ENCODE measurements around the gene FOXN4. TPM values are rescaled to one million over a fixed set of nuclear protein-coding genes. Genes with fewer than 3 reads are reported as not detected.

Gene FOXN4
- total and polyA plus RNA-seq, 2 experiments from 2014 or later: 0.15 to 2.5 TPM

DNA sequence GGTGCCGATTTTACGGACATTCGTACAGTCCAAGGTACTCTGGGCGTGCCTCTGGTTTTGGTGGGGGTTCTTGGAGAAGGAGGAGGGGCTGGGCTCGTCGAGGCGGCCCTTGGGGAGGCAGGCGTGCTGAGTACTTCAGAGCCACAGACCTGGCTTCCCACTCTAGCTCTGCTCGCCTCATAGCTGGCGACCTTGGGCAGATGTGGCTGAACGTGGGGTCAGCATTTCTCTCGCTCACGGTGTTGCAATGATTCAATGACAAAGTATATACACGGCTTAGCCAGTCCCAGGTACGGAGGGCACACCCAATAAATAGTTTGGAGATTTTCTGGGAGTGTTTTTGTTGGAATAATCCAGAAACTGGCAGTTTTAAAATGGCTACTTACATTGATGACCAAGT lies 75.1 kb downstream of the FOXN4 start:
- Histone ChIP-seq H3K9me3 (ENCODE audit: low read depth) (no peaks in the 10 kb centered on the region), H3K27ac (no peak overlapping the region), H3K4me1 (ENCODE audit: low read depth) (no peaks in the 10 kb centered on the region), H3K36me3 (peaks cover 82% of the 10 kb centered on the region), H3K27me3 (no peaks in the 10 kb centered on the region), H3K4me3 (no peak overlapping the region)
- TF ChIP-seq, protein P1, sequence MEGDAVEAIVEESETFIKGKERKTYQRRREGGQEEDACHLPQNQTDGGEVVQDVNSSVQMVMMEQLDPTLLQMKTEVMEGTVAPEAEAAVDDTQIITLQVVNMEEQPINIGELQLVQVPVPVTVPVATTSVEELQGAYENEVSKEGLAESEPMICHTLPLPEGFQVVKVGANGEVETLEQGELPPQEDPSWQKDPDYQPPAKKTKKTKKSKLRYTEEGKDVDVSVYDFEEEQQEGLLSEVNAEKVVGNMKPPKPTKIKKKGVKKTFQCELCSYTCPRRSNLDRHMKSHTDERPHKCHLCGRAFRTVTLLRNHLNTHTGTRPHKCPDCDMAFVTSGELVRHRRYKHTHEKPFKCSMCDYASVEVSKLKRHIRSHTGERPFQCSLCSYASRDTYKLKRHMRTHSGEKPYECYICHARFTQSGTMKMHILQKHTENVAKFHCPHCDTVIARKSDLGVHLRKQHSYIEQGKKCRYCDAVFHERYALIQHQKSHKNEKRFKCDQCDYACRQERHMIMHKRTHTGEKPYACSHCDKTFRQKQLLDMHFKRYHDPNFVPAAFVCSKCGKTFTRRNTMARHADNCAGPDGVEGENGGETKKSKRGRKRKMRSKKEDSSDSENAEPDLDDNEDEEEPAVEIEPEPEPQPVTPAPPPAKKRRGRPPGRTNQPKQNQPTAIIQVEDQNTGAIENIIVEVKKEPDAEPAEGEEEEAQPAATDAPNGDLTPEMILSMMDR (IDR thresholded peaks at IDR 0.05; ENCODE audit: low read depth, low read length): no peak
- no peak for DNase-seq (ENCODE audit: low read depth in 1 of 2, low spot score in 1 of 2)

GRCh38 chr12:109232731-109233130 lies 76.4 kb downstream of the FOXN4 start:
- Histone ChIP-seq H3K27me3 (no peaks in the 10 kb centered on the region), H3K9me3 (ENCODE audit: low read depth) (no peaks in the 10 kb centered on the region), H3K4me3 (no peak overlapping the region), H3K27ac (no peak overlapping the region), H3K4me1 (ENCODE audit: low read depth) (no peaks in the 10 kb centered on the region), H3K36me3 (peaks cover 78% of the 10 kb centered on the region)
- TF ChIP-seq, protein P1 (IDR thresholded peaks at IDR 0.05; ENCODE audit: low read depth, low read length): no peak
- DNase-seq (ENCODE audit: low read depth in 1 of 2, low spot score in 1 of 2): no peak

DNA sequence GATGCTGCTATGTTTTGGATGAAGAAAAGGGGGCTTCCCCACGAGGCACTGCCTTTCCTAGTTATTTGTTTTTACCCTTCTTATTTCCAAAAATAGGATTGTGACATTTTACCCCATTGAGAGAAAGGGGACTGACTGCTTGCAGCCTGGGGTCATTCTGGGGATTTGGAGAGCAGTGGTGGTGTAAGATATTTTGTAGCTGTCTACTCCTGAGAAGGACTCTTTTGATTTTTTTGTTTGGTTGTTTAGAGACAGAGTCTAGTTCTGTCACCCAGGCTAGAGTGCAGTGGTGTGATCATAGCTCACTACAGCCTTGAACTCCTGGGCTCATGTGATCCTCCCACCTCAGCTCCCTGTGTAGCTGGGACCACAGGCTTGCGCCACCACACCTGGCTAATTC lies 78.9 kb downstream of the FOXN4 start:
- H3K4me1 ChIP-seq (ENCODE audit: low read depth): no peaks in the 10 kb centered on the region
- TF ChIP-seq, protein P1 (IDR thresholded peaks at IDR 0.05; ENCODE audit: low read depth, low read length): no peak
- H3K36me3 ChIP-seq: peaks cover 62% of the 10 kb centered on the region
- no peak overlapping the region for H3K27ac ChIP-seq
- DNase-seq (ENCODE audit: low read depth in 1 of 2, low spot score in 1 of 2): no peak
- H3K4me3 ChIP-seq: no peak overlapping the region
- no peaks in the 10 kb centered on the region for H3K27me3 ChIP-seq
- H3K9me3 ChIP-seq (ENCODE audit: low read depth): no peaks in the 10 kb centered on the region

DNA sequence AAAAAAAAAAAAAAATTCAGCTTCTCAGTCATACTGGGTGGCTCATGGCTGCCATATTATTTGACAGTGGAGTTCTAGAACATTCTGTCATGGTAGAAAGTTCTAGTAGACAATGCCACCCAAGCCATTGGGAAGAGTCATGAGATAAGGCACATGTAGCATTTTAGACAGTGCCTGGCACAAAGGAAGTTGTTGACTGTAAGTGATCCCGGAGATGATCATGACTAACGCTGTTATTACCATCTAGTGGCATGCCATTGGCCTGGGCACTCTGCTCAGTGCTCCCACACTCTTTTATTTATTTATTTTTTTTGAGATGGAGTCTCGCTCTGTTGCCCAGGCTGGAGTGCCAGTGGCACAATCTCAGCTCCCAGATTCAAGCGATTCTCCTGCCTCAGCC lies 80.4 kb downstream of the FOXN4 start:
- H3K4me3 ChIP-seq: no peak overlapping the region
- H3K27me3 ChIP-seq: no peaks in the 10 kb centered on the region
- H3K9me3 ChIP-seq (ENCODE audit: low read depth): no peaks in the 10 kb centered on the region
- H3K36me3 ChIP-seq: peaks cover 63% of the 10 kb centered on the region
- DNase-seq (ENCODE audit: low read depth in 1 of 2, low spot score in 1 of 2): no peak
- H3K27ac ChIP-seq: no peak overlapping the region
- TF ChIP-seq, protein P1 (IDR thresholded peaks at IDR 0.05; ENCODE audit: low read depth, low read length): no peak
- no peaks in the 10 kb centered on the region for H3K4me1 ChIP-seq (ENCODE audit: low read depth)

Other genes starting within 250 kb of the FOXN4 start
- 21.9 and 46.6 TPM in 2 replicates for gene ALKBH2, start 215.8 kb downstream of the FOXN4 start, total RNA-seq
- 32.7 and 47.6 TPM in 2 replicates for gene ALKBH2, start 215.8 kb downstream of the FOXN4 start, polyA plus RNA-seq
- 133 and 159 TPM in 2 replicates for gene UNG, start 211.7 kb downstream of the FOXN4 start, total RNA-seq
- gene UNG, start 211.7 kb downstream of the FOXN4 start, polyA plus RNA-seq: 78.5 and 85.7 TPM in 2 replicates
- gene ACACB, start 192.7 kb downstream of the FOXN4 start, total RNA-seq: 52.3 and 78.0 TPM in 2 replicates
- gene ACACB, start 192.7 kb downstream of the FOXN4 start, polyA plus RNA-seq: 27.8 and 28.9 TPM in 2 replicates
- 0.21 TPM in 1 of 2 replicates, not detected in the other for gene MYO1H, start 38.6 kb upstream of the FOXN4 start, total RNA-seq
- gene MYO1H, start 38.6 kb upstream of the FOXN4 start, polyA plus RNA-seq: 0.36 TPM in 1 of 2 replicates, not detected in the other
- 64.4 and 102 TPM in 2 replicates for gene KCTD10, start 168.0 kb upstream of the FOXN4 start, total RNA-seq
- 64.5 and 95.7 TPM in 2 replicates for gene KCTD10, start 168.0 kb upstream of the FOXN4 start, polyA plus RNA-seq
- gene UBE3B, start 168.3 kb upstream of the FOXN4 start, total RNA-seq: 44.3 and 73.5 TPM in 2 replicates
- 35.5 and 36.7 TPM in 2 replicates for gene UBE3B, start 168.3 kb upstream of the FOXN4 start, polyA plus RNA-seq